DND-41 (cell line): Measurements from ENCODE around the gene COL15A1.

Source experiments
- EZH2 ChIP-seq: IDR thresholded peaks from 3 replicates; pipeline ENCODE4 v1.6.1; 2012; ENCODE audit warnings: borderline replicate concordance, low read depth, mild to moderate bottlenecking, moderate library complexity, low read length, inconsistent platforms; ENCODE audit not compliant: severe bottlenecking
- TF ChIP-seq, protein P1 (sequence below): IDR thresholded peaks from 2 replicates; pipeline ENCODE4 v1.5.1; 2012; ENCODE audit warnings: borderline replicate concordance, low read length, moderate library complexity, mild to moderate bottlenecking; ENCODE audit not compliant: poor library complexity, severe bottlenecking; ENCODE audit errors: extremely low read depth

- TF ChIP-seq, protein P1, sequence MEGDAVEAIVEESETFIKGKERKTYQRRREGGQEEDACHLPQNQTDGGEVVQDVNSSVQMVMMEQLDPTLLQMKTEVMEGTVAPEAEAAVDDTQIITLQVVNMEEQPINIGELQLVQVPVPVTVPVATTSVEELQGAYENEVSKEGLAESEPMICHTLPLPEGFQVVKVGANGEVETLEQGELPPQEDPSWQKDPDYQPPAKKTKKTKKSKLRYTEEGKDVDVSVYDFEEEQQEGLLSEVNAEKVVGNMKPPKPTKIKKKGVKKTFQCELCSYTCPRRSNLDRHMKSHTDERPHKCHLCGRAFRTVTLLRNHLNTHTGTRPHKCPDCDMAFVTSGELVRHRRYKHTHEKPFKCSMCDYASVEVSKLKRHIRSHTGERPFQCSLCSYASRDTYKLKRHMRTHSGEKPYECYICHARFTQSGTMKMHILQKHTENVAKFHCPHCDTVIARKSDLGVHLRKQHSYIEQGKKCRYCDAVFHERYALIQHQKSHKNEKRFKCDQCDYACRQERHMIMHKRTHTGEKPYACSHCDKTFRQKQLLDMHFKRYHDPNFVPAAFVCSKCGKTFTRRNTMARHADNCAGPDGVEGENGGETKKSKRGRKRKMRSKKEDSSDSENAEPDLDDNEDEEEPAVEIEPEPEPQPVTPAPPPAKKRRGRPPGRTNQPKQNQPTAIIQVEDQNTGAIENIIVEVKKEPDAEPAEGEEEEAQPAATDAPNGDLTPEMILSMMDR = no peak
- TF ChIP-seq EZH2 = no peak
These were observed 85.5 kb downstream of the COL15A1 start for GRCh38 chr9:99029083-99029645.
